Activated T-cell treated with anti-CD3 and anti-CD28 coated beads, Interleukin-2, amount 50 U/mL, for 72 hours (primary cell): Measurements from ENCODE around the gene C19orf25. TPM values are rescaled to one million over a fixed set of nuclear protein-coding genes. Genes with fewer than 3 reads are reported as not detected.
A peak's percentile ranks its signal among the peaks of the same experiment; 100 is the strongest.
"Not testable (repeated sequence)": the region's sequence is repeated elsewhere in the genome, so short reads cannot be mapped to it uniquely, and the experiment has no call there.

Experiments used
- ATAC-seq, 2 donors: fragments of 150-1000 bp; cut with Tn5 transposase; replicated peaks in 1 of 2; 2 replicates each; pipeline ENCODE4 v1.10.0; 2021; ENCODE audit warnings: moderate library complexity in 2 of 2, mild to moderate bottlenecking in 1 of 2
- DNase-seq, 2 donors: peaks; one replicate each; pipeline ENCODE4 v3.0.0; 2021 to 2022; ENCODE audit warnings: mixed read lengths in 1 of 2
- H3K27ac Mint-ChIP-seq: one replicate; pipeline ENCODE4 v1.8.0; 2022; ENCODE audit warnings: mild to moderate bottlenecking, moderate library complexity, mixed read lengths
- H3K27me3 Mint-ChIP-seq: one replicate; pipeline ENCODE4 v1.8.0; 2022; ENCODE audit warnings: low read depth, mixed read lengths
- H3K36me3 Mint-ChIP-seq, 2 donors: one replicate each; pipeline ENCODE4 v1.8.0; 2022; ENCODE audit warnings: mixed read lengths in 2 of 2, mild to moderate bottlenecking in 1 of 2; ENCODE audit not compliant: insufficient read depth in 2 of 2
- H3K4me1 Mint-ChIP-seq: one replicate; pipeline ENCODE4 v1.8.0; 2022; ENCODE audit warnings: low read depth, mixed read lengths
- H3K4me3 Mint-ChIP-seq, 2 donors: one replicate each; pipeline ENCODE4 v1.8.0; 2022; ENCODE audit warnings: mild to moderate bottlenecking in 2 of 2, mixed read lengths in 2 of 2, moderate library complexity in 2 of 2
- H3K9me3 Mint-ChIP-seq, 2 donors: one replicate each; pipeline ENCODE4 v1.8.0; 2022; ENCODE audit warnings: mixed read lengths in 2 of 2
- total RNA-seq, 2 donors: library from RNA; stranded (reverse); gene quantifications; one replicate each; pipeline ENCODE4 v1.2.3, GENCODE V29; 2022

Gene C19orf25
- total RNA-seq, 2 donors from 2014 or later, result 28.1 to 31.7 TPM

DNA sequence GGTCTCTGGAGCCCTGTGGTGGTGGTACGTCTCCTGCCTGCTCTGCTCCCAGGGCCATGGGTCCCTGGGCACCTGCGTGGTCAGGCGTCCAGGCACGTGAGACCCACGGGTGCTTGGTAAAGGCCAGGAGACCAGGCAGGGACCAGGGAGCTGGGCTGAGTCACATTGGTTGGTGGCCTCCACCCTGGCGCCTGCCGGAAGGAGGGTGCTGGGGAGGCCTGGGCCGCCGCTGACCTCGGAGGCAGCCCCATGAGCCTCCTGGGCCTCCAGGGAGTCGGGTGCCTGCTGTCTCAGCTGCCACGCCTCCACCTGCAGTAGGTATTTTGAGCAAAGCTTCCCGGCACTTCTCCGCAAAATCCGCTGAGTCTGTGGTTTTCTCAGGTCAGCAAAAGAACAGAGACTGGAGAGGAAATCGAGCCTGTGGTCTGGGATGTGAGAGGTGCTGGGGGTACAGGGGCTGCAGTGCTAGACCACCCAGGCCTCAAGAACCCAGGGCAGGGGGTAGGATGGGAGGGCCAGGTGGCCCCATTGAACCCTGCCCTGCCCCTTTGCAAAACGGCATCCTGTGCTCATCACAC is 41.3 kb upstream of the C19orf25 start:
- Mint-ChIP-seq H3K4me3 (no peak overlapping the region), H3K36me3 (peaks cover 0 to 5% of the 10 kb centered on the region in 2 donors), H3K27ac (no peak overlapping the region), H3K27me3 (peaks cover 24% of the 10 kb centered on the region), H3K9me3 (no peaks in the 10 kb centered on the region), H3K4me1 (peaks cover 6% of the 10 kb centered on the region)
- ATAC-seq, result no peak
- no peak for DNase-seq

DNA sequence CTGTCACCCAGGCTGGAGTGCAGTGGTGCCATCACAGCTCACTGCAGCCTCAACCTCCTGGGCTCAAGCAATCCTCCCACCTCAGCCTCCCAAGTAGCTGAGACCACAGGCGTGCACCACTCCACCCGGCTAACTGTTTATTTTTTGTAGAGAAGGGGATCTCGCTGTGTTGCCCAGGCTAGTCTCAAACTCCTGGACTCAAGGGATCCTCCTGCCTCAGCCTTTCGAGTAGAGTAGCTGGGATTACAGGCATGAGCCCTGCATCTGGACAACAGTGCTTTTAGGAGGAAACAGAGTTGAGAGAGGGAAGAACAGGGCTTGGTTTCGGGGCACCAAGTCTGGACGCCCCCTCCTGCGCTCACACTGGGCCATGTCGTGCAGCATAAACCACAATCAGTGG is 40.8 kb upstream of the C19orf25 start:
- ATAC-seq, H3K4me3 Mint-ChIP-seq, DNase-seq, H3K4me1 Mint-ChIP-seq, H3K9me3 Mint-ChIP-seq, H3K36me3 Mint-ChIP-seq, H3K27ac Mint-ChIP-seq: not testable (repeated sequence)
- peaks cover 19% of the 10 kb centered on the region for H3K27me3 Mint-ChIP-seq

DNA sequence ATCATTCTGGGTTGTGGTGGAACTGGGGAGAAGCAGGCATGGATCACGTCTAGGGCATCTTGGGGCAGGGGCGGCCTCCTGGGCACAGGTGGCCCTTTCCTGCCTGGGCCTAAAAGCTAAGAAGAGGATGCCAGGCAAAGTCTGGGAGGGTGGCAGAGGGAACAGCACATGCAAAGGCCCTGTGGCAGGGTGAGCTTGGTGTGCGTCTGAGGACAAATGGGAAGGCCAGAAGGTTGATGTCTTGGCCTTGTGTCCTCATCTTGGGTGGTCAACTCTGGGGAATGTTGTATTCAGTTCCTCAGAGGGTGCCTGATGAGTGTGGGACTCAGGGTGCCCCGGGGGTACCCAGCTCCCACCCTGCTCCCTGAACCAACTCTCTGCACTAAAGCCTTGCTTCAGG is 39.5 kb upstream of the C19orf25 start:
- Mint-ChIP-seq H3K4me1 (no peaks in the 10 kb centered on the region), H3K27ac (no peak overlapping the region), H3K9me3 (no peaks in the 10 kb centered on the region), H3K27me3 (peaks cover 11% of the 10 kb centered on the region), H3K4me3 (no peak overlapping the region), H3K36me3 (no peaks in the 10 kb centered on the region)
- DNase-seq (no peak), ATAC-seq (no peak)

DNA sequence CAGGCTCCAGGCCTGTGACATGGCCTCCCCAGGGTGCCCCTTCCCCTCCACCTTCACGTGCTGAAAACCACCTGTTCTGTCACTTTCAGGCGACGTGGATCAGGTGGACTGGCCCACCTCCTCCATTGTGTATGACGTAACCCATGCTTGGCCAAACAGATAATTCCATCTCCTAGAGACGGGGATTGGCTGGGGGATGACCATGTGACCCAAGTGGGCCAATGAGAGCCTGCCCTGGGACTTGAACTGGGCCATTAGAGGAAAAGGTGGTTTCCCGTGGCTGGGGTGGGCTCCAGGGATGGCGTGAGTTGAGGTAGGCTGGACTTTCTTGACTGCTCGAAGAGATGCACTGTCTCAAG is 37.4 kb upstream of the C19orf25 start:
- no peak overlapping the region for H3K27ac Mint-ChIP-seq
- ATAC-seq, result no peak
- no peaks in the 10 kb centered on the region for H3K27me3 Mint-ChIP-seq
- DNase-seq, result no peak
- no peaks in the 10 kb centered on the region for H3K9me3 Mint-ChIP-seq
- no peak overlapping the region for H3K4me3 Mint-ChIP-seq
- H3K4me1 Mint-ChIP-seq, result peaks cover 7% of the 10 kb centered on the region
- no peaks in the 10 kb centered on the region for H3K36me3 Mint-ChIP-seq

DNA sequence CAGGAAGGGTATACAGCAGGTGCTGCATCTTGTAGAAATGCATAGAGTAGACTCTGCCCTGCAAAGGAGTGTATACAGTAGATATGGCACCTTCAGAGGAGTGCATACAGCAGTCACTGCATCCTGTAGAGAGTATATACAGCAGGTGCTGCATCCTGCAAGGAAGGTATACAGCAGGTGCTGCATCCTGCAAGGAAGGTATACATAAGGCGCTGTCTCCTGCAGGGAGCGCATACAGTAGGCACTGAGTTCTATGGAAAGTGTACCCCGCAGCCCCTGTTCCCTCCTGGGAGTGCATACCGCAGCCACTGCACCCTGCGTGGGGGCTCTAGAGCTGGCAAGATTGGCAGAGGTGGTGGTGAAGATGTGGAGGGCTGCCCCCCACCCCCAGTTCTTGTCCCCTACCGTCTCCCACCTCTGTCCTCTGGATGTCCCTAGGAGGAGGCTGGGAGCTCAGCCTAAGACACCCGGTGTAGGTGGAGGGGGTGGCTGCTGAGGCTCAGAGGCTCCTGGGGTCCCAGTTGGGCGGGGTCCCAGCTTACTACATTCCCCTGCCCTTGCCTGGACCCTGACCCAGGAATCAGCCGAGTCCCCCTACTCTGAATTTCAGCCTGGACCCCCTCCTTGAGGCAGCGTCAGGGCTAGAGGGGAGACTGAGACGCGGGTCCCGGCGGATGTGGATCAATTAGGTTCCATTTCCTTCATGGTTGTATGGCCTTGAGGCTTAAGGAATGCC is 36.1 kb upstream of the C19orf25 start:
- Mint-ChIP-seq H3K27me3 (no peaks in the 10 kb centered on the region), H3K36me3 (no peaks in the 10 kb centered on the region), H3K27ac (no peak overlapping the region), H3K4me1 (peaks cover 12% of the 10 kb centered on the region), H3K9me3 (no peaks in the 10 kb centered on the region), H3K4me3 (no peak overlapping the region)
- DNase-seq (no peak), ATAC-seq (no peak)

DNA sequence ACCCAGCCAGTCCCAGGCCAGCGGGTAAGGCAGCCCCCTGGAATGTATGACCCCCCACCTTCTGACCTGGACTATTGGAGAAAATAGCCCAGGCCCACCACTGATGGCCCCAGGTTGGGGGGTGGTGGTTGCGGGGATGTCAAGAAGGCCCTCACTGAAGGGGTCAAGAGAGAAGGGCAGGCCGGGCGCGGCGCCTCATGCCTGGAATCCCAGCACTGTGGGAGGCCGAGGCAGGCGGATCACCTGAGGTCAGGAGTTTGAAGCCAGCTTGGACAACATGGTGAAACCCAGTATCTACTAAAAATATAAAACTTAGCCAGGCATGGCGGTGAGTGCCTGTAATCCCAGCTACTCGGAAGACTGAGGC is 35.3 kb upstream of the C19orf25 start:
- ATAC-seq, result no peak
- Mint-ChIP-seq H3K4me1 (peaks cover 17% of the 10 kb centered on the region), H3K36me3 (no peaks in the 10 kb centered on the region), H3K27me3 (no peaks in the 10 kb centered on the region), H3K27ac (no peak overlapping the region), H3K4me3 (peak overlapping the region in 1 of 2 donors; percentile 59), H3K9me3 (no peaks in the 10 kb centered on the region)
- no peak for DNase-seq

DNA sequence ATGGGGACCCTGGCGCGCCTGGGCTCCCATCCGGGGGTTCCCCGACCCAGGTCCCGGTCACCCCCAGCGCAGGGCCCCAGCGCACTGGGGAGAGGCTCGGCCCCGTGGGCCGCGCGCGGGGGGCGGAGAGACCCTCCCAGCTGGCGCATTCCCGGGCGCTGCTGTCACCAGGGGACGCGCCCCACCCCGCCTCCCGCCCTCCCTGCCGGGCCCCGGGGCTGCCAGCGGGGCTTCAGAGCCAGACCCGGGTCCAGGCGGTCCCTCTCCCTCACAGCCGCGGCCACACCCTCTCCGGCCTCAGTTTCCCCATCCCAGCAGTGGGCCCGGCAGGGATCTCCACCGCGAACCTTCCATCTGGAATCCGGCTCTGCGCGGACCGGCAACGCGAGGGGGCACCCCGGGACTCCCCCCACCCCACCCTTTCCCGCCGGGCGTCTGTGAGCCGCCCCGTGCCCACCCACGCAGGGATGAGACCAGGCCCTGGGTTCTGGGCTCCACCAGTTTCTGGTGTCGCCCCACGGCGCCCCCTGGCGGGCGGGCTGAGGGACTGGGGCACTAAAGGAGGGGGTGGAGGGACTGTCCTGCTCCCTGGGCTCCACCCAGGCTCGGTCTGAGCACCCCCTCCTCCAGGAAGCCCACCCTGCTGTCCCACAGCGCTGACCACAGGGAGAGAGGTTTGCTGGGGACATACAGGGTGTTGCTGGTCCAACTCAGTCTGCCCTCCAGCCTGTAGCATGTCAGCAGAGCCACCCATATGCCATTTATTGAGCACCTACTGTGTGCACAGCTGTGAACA is 34.7 kb upstream of the C19orf25 start:
- ATAC-seq (peak; percentile 61 to 68), DNase-seq (peak; percentile 82 to 88)
- peaks cover 19% of the 10 kb centered on the region for H3K4me1 Mint-ChIP-seq
- no peaks in the 10 kb centered on the region for H3K27me3 Mint-ChIP-seq
- H3K9me3 Mint-ChIP-seq, result no peaks in the 10 kb centered on the region
- no peaks in the 10 kb centered on the region for H3K36me3 Mint-ChIP-seq
- H3K4me3 Mint-ChIP-seq, result peak overlapping the region; percentile 1 to 59
- no peak overlapping the region for H3K27ac Mint-ChIP-seq

DNA sequence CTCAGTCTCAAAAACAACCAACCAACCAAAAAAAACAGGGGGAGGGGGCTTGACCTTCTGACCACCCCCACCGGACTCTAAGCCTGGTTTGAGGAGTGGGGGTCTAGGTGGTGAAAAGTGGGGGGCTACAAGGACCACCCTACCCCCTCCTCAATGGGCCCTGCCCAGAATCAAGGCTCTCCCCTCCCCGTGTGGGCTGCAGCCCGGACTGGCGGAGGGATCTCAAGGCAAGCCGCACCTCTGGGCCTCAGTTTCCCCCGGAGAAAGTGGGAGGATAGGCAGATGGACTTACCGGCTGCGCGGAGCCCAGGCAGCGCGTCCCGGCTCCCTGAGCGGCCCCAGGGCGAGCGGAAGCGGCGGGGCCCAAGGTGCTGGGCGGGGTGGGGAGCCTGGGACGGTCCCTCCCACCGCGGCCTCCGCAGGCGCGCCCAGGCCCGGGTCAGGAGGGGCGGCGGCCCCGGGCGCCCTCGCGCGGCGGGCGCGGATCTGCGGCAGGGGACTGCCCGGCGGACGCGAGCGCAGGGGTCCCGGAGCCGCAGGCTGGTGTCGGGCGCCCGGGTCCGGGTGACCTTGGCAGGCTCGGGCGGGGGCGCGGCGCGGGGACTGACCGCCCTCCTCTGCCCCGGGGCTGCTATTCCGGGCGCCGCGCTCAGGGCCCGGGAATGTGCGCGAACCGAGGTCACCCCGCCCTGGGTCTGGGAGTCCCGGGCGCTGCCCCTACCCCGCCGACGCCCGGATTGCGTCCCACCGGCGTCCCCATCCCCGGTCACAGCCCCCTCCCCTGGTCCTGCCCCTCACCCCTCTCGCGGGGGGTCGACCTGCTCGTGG is 33.9 kb upstream of the C19orf25 start, which contains the start of gene ADAMTSL5:
ADAMTSL5 (minus strand) TSS at position 349 of the 828 bp plus-strand sequence. CDS start 2,076 bp downstream, outside the sequence.
- Mint-ChIP-seq H3K4me1 (peaks cover 23% of the 10 kb centered on the region), H3K27me3 (no peaks in the 10 kb centered on the region), H3K36me3 (no peaks in the 10 kb centered on the region), H3K9me3 (no peaks in the 10 kb centered on the region), H3K4me3 (peak within 1 kb of the TSS; percentile 81 to 82), H3K27ac (no peak within 1 kb of the TSS)
- DNase-seq (peak; percentile 85), ATAC-seq (peak; percentile 87)

DNA sequence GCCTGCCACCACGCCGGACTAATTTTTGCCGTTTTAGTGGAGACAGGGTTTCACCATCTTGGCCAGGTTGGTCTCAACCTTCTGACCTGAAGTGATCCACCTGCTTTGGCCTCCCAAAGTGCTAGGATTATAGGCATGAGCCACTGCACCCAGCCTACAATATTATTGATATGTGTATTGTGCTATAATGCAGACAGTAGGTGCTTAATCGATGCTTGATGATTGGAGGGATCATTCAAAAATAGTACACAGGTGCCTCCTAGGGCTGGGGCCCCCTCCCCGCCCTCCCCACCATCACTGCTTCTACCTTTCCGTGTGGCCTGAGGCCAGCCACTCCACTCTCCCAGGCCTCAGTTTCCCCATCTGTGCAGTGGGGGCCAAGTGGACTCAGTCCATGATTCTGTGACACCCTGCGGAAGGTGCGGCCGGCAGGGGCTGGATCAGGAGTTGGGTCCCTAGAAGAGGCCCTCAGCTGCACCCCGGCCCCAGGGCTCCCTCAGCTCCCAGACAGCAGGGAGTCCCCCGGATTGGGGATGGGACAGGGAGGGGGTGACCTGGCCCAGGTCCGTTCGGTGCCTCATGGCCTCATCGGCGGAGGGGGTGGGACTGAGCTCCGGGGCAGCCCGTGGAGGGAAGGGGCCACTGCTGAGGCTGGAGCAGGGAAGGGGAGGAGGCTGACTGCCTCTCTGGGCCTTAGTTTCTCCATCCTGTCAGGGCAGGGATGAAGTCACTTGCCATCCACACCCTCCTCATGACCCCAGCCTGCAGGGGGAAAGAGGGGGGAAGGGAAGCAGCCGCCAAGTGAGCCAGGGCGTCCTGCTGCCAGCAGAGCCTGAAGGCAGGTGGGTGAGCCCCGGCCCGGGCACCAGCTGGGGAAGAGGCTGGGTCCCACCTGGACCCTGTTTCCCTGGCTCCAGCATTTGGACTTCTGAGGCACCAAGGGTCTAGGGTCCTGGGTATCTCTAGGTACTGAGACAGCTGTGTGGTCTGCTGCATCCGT is 32.6 kb upstream of the C19orf25 start:
- ATAC-seq, result no peak
- peak overlapping the region; percentile 81 to 82 for H3K4me3 Mint-ChIP-seq
- H3K36me3 Mint-ChIP-seq, result no peaks in the 10 kb centered on the region
- H3K4me1 Mint-ChIP-seq, result peaks cover 29% of the 10 kb centered on the region
- H3K27me3 Mint-ChIP-seq, result no peaks in the 10 kb centered on the region
- H3K27ac Mint-ChIP-seq, result no peak overlapping the region
- H3K9me3 Mint-ChIP-seq, result no peaks in the 10 kb centered on the region
- DNase-seq, result no peak

DNA sequence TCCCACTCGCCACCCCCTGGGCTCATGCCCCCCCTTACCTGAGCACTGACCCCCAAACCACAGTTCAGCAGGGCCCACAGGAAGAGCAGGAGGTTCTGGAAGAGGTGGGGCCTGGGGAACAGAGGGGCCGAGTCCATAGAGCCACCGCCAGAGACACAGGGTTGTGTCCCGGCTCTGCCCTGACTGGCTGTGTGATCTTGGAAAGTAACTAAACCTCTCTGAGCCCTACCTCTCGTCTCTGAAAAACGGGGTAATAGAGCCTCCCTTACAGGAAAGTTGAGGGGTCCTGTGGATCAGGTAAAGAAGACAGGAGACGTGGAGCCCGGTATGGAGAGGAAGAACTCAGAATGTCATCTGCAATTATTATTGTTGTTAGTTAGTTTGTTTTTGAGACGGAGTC is 31.8 kb upstream of the C19orf25 start:
- Mint-ChIP-seq H3K9me3 (no peaks in the 10 kb centered on the region), H3K27ac (no peak overlapping the region), H3K27me3 (no peaks in the 10 kb centered on the region), H3K36me3 (no peaks in the 10 kb centered on the region), H3K4me3 (no peak overlapping the region), H3K4me1 (peaks cover 29% of the 10 kb centered on the region)
- ATAC-seq (no peak), DNase-seq (no peak)

DNA sequence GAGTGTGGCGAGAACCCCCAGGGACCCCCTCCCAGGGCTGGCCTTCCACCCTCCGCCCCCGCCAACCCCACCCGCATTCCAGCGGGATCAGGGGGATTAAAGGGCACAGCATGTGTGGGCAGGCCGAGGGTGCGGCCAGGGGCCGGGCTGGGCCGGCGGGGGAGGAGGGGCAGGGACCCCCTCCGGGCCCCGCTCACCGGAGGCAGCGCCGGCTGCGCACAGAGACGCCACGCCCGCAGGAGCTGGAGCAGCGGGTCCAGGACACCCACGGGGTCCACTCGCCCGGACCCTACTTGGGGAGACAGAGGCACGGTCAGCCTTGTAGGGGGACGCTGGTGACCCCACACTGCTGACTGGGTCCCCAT is 31.4 kb upstream of the C19orf25 start:
- no peak overlapping the region for H3K4me3 Mint-ChIP-seq
- peaks cover 29% of the 10 kb centered on the region for H3K4me1 Mint-ChIP-seq
- H3K27ac Mint-ChIP-seq, result no peak overlapping the region
- no peaks in the 10 kb centered on the region for H3K27me3 Mint-ChIP-seq
- H3K36me3 Mint-ChIP-seq, result no peaks in the 10 kb centered on the region
- no peaks in the 10 kb centered on the region for H3K9me3 Mint-ChIP-seq
- ATAC-seq (no peak), DNase-seq (no peak)
